HepG2 (cell line): ENCODE data around the gene SMOC1. TPM values are rescaled to one million over a fixed set of nuclear protein-coding genes. Genes with fewer than 3 reads are reported as not detected.

Experiments used
- ARID4A ChIP-seq: sonication (generic); formaldehyde crosslinking; IDR thresholded peaks from 2 replicates; pipeline ENCODE4 v1.5.0; 2020; ENCODE audit warnings: mild to moderate bottlenecking, missing genetic modification reagents, borderline replicate concordance
- ATF3 ChIP-seq: sonication (generic); formaldehyde crosslinking; IDR thresholded peaks from 2 replicates; pipeline ENCODE4 v1.4.0; 2020; ENCODE audit warnings: missing genetic modification reagents
- DMTF1 ChIP-seq: sonication (generic); formaldehyde crosslinking; IDR thresholded peaks from 2 replicates; pipeline ENCODE4 v1.4.0; 2020; ENCODE audit warnings: mild to moderate bottlenecking, missing genetic modification reagents
- HDAC2 ChIP-seq: sonication (generic); formaldehyde crosslinking; IDR thresholded peaks from 2 replicates; pipeline ENCODE4 v1.4.0; 2020; ENCODE audit warnings: missing genetic modification reagents
- HNF4G ChIP-seq, 2 experiments: sonication (generic) in 1 of 2; formaldehyde crosslinking in 1 of 2; IDR thresholded peaks; 2 replicates each; pipeline versions ENCODE4 v1.4.0 to v1.6.1; 2011 to 2020; ENCODE audit warnings: borderline replicate concordance in 2 of 2, low read depth in 2 of 2, mild to moderate bottlenecking in 2 of 2, low read length in 1 of 2, missing genetic modification reagents in 1 of 2, moderate library complexity in 1 of 2
- KLF15 ChIP-seq: sonication (generic); formaldehyde crosslinking; IDR thresholded peaks from 2 replicates; pipeline ENCODE4 v1.8.1; 2023; ENCODE audit warnings: borderline replicate concordance, mild to moderate bottlenecking, inconsistent platforms, missing genetic modification reagents, mixed read lengths
- PHF21A ChIP-seq: sonication (generic); formaldehyde crosslinking; IDR thresholded peaks from 2 replicates; pipeline ENCODE4 v1.5.0; 2020; ENCODE audit warnings: mild to moderate bottlenecking, missing genetic modification reagents
- REXO4 ChIP-seq: sonication (generic); formaldehyde crosslinking; IDR thresholded peaks from 2 replicates; pipeline ENCODE4 v1.8.0; 2022; ENCODE audit warnings: missing genetic modification reagents, mild to moderate bottlenecking, borderline replicate concordance
- SP140L ChIP-seq: sonication (generic); formaldehyde crosslinking; IDR thresholded peaks from 2 replicates; pipeline ENCODE4 v1.4.0; 2020; ENCODE audit warnings: missing genetic modification reagents, borderline replicate concordance
- SP4 ChIP-seq: sonication (generic); formaldehyde crosslinking; IDR thresholded peaks from 2 replicates; pipeline ENCODE4 v1.8.1; 2023; ENCODE audit warnings: mild to moderate bottlenecking, missing genetic modification reagents
- YY1 ChIP-seq: IDR thresholded peaks from 2 replicates; pipeline ENCODE4 v1.6.1; 2011; ENCODE audit warnings: low read length, low read depth, moderate library complexity, mild to moderate bottlenecking; ENCODE audit not compliant: insufficient read depth, insufficient replicate concordance
- ZBTB44 ChIP-seq: sonication (generic); formaldehyde crosslinking; IDR thresholded peaks from 2 replicates; pipeline ENCODE4 v1.4.0; 2020; ENCODE audit warnings: missing genetic modification reagents
- ZFP91 ChIP-seq: sonication (generic); formaldehyde crosslinking; IDR thresholded peaks from 2 replicates; pipeline ENCODE4 v1.9.0; 2022; ENCODE audit warnings: missing genetic modification reagents, mild to moderate bottlenecking, borderline replicate concordance
- ZNF263 ChIP-seq: sonication (generic); formaldehyde crosslinking; IDR thresholded peaks from 2 replicates; pipeline ENCODE4 v1.4.0; 2020; ENCODE audit warnings: missing genetic modification reagents
- ZNF589 ChIP-seq: sonication (generic); formaldehyde crosslinking; conservative IDR thresholded peaks from 2 replicates; pipeline ENCODE4 v1.8.0; 2022; ENCODE audit warnings: mild to moderate bottlenecking, moderate library complexity, missing genetic modification reagents
- ZNF703 ChIP-seq: sonication (generic); formaldehyde crosslinking; IDR thresholded peaks from 2 replicates; pipeline ENCODE4 v1.5.1; 2020; ENCODE audit warnings: missing genetic modification reagents, mild to moderate bottlenecking, moderate library complexity, borderline replicate concordance
- polyA plus RNA-seq, 8 experiments: library from polyadenylated mRNA; depleted of rRNA in 3 of 8; stranded (reverse) in 7 of 8; unstranded in 1 of 8; fragments of >200 nt; fragmentation: Illumina TruSeq in 4 of 8; extraction: Trizol in 4 of 8; gene quantifications; 2 replicates each; pipeline versions ENCODE4 v1.2.1 to v1.2.3, GENCODE V29; 2011 to 2016; ENCODE audit warnings: low read depth in 4 of 8, missing spikeins in 1 of 8, mixed read lengths in 1 of 8; ENCODE audit not compliant: insufficient read depth in 1 of 8
- total RNA-seq, 5 experiments: library from RNA; depleted of rRNA; stranded (reverse); fragments of >200 nt; fragmentation: Illumina TruSeq; extraction: Trizol; gene quantifications; 2 replicates each; pipeline ENCODE4 v1.2.3, GENCODE V29; 2016; ENCODE audit warnings: low read depth in 1 of 5

The SMOC1 gene
- total and polyA plus RNA-seq, 2 of the 13 experiments (the other 11 are each of a cell fraction or from before 2014, with no cell fraction given): 17.8 to 35.6 TPM

- TF ChIP-seq DMTF1 (CRISPR knock-in tag) (0 out of 2 replicates have a peak, but pooled peaks have one; percentile 17), YY1 (peak; percentile 92), SP140L (CRISPR knock-in tag) (no peak), HNF4G (IDR thresholded peaks at IDR 0.05; ENCODE audit: borderline replicate concordance, low read depth, low read length) (no peak), HNF4G (CRISPR knock-in tag; IDR thresholded peaks at IDR 0.05; ENCODE audit: borderline replicate concordance, low read depth) (peak; percentile 38; the same call in 1 of the 2 replicates), ARID4A (CRISPR knock-in tag) (peak; percentile 77), KLF15 (CRISPR knock-in tag) (0 out of 2 replicates have a peak, but pooled peaks have one; percentile 45), ZNF263 (CRISPR knock-in tag) (peak; percentile 75; the same call in 1 of the 2 replicates), HDAC2 (CRISPR knock-in tag) (no peak; the same call in 1 of the 2 replicates), PHF21A (CRISPR knock-in tag) (peak; percentile 25), ATF3 (CRISPR knock-in tag) (peak; percentile 38; the same call in 1 of the 2 replicates), ZNF703 (CRISPR knock-in tag) (no peak), SP4 (CRISPR knock-in tag) (peak; percentile 63; the same call in 1 of the 2 replicates), ZNF589 (no peak), ZBTB44 (peak; percentile 44; the same call in 1 of the 2 replicates), REXO4 (CRISPR knock-in tag) (no peak), ZFP91 (CRISPR knock-in tag) (no peak; the same call in 1 of the 2 replicates)
These were observed at the start of gene SMOC1 (continued) for GRCh38 chr14:69879175-69880043.
